ENCODE data around the gene ARHGEF7.

The ARHGEF7 gene

GRCh38 chr13:111338841-111339240 lies 223.7 kb downstream of the ARHGEF7 start:
- in situ Hi-C loops (cut with HindIII; ENCODE audit: low pct_ligation_motif_present, low pct_unique_long_range_greater_than_20kb, low sequenced_read_pairs), result no loop called here
- no peak for DNase-seq

DNA sequence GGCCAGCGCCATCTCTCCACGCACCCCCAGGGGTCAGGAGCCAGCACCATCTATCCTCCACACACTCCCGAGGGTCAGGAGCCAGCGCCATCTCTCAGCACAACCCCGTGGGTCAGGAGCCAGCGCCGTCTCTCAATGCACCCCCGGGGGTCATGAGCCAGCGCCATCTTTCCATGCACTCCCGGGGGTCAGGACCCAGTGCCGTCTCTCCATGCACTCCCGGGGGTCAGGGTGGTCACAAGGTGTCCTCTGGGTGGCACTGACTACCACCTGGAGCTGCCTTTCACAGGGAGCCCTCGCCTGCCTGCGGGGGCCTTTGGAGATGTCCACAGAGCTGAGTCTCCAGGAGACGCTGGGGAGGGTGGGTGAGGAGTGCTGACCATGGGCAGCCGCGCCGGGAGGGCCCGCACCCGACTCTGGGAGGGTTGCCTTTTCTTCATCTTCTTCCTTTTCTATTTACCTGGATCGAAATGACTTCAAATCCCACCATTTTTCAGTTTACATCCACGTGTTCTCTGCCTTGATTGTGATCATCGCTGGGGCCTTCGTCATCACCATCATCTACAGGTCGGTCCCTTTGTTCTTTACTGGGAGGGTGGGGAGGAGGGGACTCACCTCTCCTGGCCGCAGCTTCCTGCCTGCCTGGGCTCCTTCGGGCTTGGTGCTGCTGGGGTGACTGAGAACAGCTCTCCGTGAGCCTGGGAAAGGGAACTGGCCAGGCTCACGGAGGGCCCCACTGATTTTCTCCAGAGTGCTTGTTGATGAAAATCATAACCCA lies 224.4 kb downstream of the ARHGEF7 start:
- in situ Hi-C loops (cut with HindIII; ENCODE audit: low pct_ligation_motif_present, low pct_unique_long_range_greater_than_20kb, low sequenced_read_pairs), result no loop called here
- DNase-seq, result no peak

GRCh38 chr13:111341886-111342285 lies 226.8 kb downstream of the ARHGEF7 start:
- in situ Hi-C loops (cut with HindIII; ENCODE audit: low pct_ligation_motif_present, low pct_unique_long_range_greater_than_20kb, low sequenced_read_pairs), result no loop called here
- DNase-seq, result no peak

DNA sequence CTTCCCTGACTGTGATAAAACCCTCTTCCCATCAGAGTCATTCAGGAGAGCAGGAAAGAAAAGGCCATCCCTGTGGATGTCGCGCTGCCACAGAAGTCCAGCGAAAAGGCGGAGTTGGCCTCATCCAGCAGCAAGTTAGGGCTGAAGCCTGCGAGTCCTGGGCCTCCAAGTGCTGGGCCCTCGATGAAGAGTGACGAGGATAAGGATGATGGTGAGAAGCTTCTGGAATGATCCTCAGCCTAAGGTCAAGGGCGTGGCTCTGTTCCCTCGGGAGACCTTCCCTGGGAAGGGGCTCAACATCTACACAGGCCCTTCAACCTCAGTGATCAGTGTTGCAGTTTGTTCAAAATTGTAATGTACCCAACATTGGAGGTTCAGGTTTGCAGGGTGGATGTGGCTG lies 227.6 kb downstream of the ARHGEF7 start:
- in situ Hi-C loops (cut with HindIII; ENCODE audit: low pct_ligation_motif_present, low pct_unique_long_range_greater_than_20kb, low sequenced_read_pairs), result no loop called here
- DNase-seq, result no peak

- in situ Hi-C loops (cut with HindIII; ENCODE audit: low pct_ligation_motif_present, low pct_unique_long_range_greater_than_20kb, low sequenced_read_pairs), result no loop called here
- DNase-seq, result no peak
These were observed 228.2 kb downstream of the ARHGEF7 start for GRCh38 chr13:111343186-111343805.

- DNase-seq, result peak; percentile 8
- in situ Hi-C loops (cut with HindIII; ENCODE audit: low pct_ligation_motif_present, low pct_unique_long_range_greater_than_20kb, low sequenced_read_pairs), result no loop called here
These were observed 229.5 kb downstream of the ARHGEF7 start for GRCh38 chr13:111344471-111345191.

DNA sequence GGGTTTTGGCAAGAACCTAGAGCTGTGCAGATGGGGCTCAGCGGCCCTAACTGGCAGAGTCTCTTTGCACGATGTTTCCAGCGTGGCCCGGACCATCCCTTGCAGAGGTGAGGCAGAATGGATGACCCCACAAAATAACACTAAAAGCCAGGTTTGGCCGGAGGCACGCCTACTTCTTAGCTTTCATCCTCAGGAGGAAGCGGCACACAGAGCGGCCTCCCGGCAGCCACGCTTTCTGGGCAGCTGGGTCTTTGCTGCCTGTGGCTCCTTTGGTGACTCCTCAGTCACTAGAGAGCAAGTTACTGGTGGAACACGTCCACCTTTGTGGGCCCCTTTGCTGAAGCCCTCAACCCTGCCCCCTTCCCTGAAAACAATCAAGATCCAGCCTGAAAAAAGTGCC lies 230.6 kb downstream of the ARHGEF7 start:
- DNase-seq, result no peak
- in situ Hi-C loops (cut with HindIII; ENCODE audit: low pct_ligation_motif_present, low pct_unique_long_range_greater_than_20kb, low sequenced_read_pairs), result no loop called here

- DNase-seq, result no peak
These were observed 231.1 kb downstream of the ARHGEF7 start for GRCh38 chr13:111346101-111346680.

DNA sequence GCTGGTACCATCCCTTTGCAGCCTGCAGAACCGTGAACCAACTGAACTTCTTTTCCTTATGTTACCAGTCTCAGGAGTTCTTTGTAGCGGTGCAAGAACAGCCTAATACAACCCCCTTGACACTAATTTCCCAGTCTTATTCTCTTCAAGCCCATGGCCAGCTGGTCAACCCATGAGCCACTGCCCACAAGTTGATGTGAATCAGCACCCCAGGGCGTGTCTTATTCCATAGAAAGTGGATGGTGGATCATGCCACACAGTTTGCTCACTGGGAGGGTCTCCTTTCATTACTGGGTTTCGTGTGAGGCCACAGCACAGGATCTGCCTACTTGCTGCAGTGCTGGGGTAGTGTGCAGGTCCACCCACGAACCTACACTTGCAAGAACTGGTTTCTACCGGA lies 232.3 kb downstream of the ARHGEF7 start:
- in situ Hi-C loops (cut with HindIII; ENCODE audit: low pct_ligation_motif_present, low pct_unique_long_range_greater_than_20kb, low sequenced_read_pairs), result no loop called here
- DNase-seq, result no peak

More at GRCh38 chr13:111346101-111346680, 231.1 kb downstream of the ARHGEF7 start:
- in situ Hi-C loops (cut with HindIII; ENCODE audit: low pct_ligation_motif_present, low pct_unique_long_range_greater_than_20kb, low sequenced_read_pairs), result no loop called here

GRCh38 chr13:111353508-111353907 lies 238.4 kb downstream of the ARHGEF7 start:
- in situ Hi-C loops (cut with HindIII; ENCODE audit: low pct_ligation_motif_present, low pct_unique_long_range_greater_than_20kb, low sequenced_read_pairs), result no loop called here
- DNase-seq, result no peak

- DNase-seq, result no peak
- in situ Hi-C loops (cut with HindIII; ENCODE audit: low pct_ligation_motif_present, low pct_unique_long_range_greater_than_20kb, low sequenced_read_pairs), result no loop called here
These were observed 239.7 kb downstream of the ARHGEF7 start for GRCh38 chr13:111354789-111355188.

Measured in ACHN (cell line).